ENCODE results near the gene TUBA4A.

Gene TUBA4A

GRCh38 chr2:219252900-219253752 is 592 bp downstream of the TUBA4A start, which contains the start of gene TUBA4B:
Gene TUBA4B (plus strand): TSS chr2:219253243. CDS start chr2:219253408, 165 bp downstream.
- in situ Hi-C loops (cut with HindIII; ENCODE audit: low sequenced_read_pairs): no loop called here
- DNase-seq (ENCODE audit: low read depth): no peak
- peak within 1 kb of the TSS; percentile 37 for H3K4me3 ChIP-seq (ENCODE audit: low read depth, low read length)
- no peak for TF ChIP-seq CTCF (IDR thresholded peaks at IDR 0.05; ENCODE audit: low read depth, low read length, missing control alignments)

GRCh38 chr2:219252570-219252899 is 1.2 kb downstream of the TUBA4A start:
- H3K4me3 ChIP-seq (ENCODE audit: low read depth, low read length): peak overlapping the region; percentile 37
- TF ChIP-seq CTCF (IDR thresholded peaks at IDR 0.05; ENCODE audit: low read depth, low read length, missing control alignments): no peak
- no peak for DNase-seq (ENCODE audit: low read depth)
- in situ Hi-C loops (cut with HindIII; ENCODE audit: low sequenced_read_pairs): no loop called here

- in situ Hi-C loops (cut with HindIII; ENCODE audit: low sequenced_read_pairs): no loop called here
- DNase-seq (ENCODE audit: low read depth): no peak
- H3K4me3 ChIP-seq (ENCODE audit: low read depth, low read length): no peak overlapping the region
- TF ChIP-seq CTCF (IDR thresholded peaks at IDR 0.05; ENCODE audit: low read depth, low read length, missing control alignments): no peak
Measured at GRCh38 chr2:219252084-219252483, 1.6 kb downstream of the TUBA4A start.

GRCh38 chr2:219251656-219252055 is 2.1 kb downstream of the TUBA4A start:
- TF ChIP-seq CTCF (IDR thresholded peaks at IDR 0.05; ENCODE audit: low read depth, low read length, missing control alignments): no peak
- H3K4me3 ChIP-seq (ENCODE audit: low read depth, low read length): no peak overlapping the region
- DNase-seq (ENCODE audit: low read depth): no peak
- in situ Hi-C loops (cut with HindIII; ENCODE audit: low sequenced_read_pairs): no loop called here

- H3K4me3 ChIP-seq (ENCODE audit: low read depth, low read length): no peak overlapping the region
- no peak for DNase-seq (ENCODE audit: low read depth)
- TF ChIP-seq CTCF (IDR thresholded peaks at IDR 0.05; ENCODE audit: low read depth, low read length, missing control alignments): no peak
- in situ Hi-C loops (cut with HindIII; ENCODE audit: low sequenced_read_pairs): no loop called here
Measured at GRCh38 chr2:219250049-219250781, 3.5 kb downstream of the TUBA4A start.

- DNase-seq (ENCODE audit: low read depth): peak; percentile 34
- in situ Hi-C loops (cut with HindIII; ENCODE audit: low sequenced_read_pairs): loop anchor here (10.0 kb wide), 1 partner anchor 115 kb away; no protein-coding TSS in a partner anchor
- no peak overlapping the region for H3K4me3 ChIP-seq (ENCODE audit: low read depth, low read length)
- no peak for TF ChIP-seq CTCF (IDR thresholded peaks at IDR 0.05; ENCODE audit: low read depth, low read length, missing control alignments)
Measured at GRCh38 chr2:219249203-219249980, 4.3 kb downstream of the TUBA4A start.

Data from astrocyte of the cerebellum (primary cell).